ENCODE measurements around the gene MAP6.
"Not testable (repeated sequence)": the region's sequence is repeated elsewhere in the genome, so short reads cannot be mapped to it uniquely, and the experiment has no call there.

The MAP6 gene

GRCh38 chr11:75668451-75669297, at the start of gene MAP6:
Gene MAP6, minus strand, starts transcription at chr11:75669038. Its CDS starts 669 bp downstream, at chr11:75668369.
- DNase-seq: peak; percentile 73 to 96 (median 96)

GRCh38 chr11:75717608-75718418, 49.0 kb upstream of the MAP6 start, which contains the start of gene MOGAT2:
Gene MOGAT2, plus strand, starts transcription at chr11:75717838. Its CDS starts 51 bp downstream, at chr11:75717889.
- DNase-seq: no peak

- no peak for DNase-seq
Measured at GRCh38 chr11:75716659-75717058, 47.8 kb upstream of the MAP6 start.

GRCh38 chr11:75715688-75716087, 46.9 kb upstream of the MAP6 start:
- DNase-seq: no peak

GRCh38 chr11:75714211-75714610, 45.4 kb upstream of the MAP6 start:
- peak in 2 of 3 experiments; percentile 65 to 74 for DNase-seq

- peak; percentile 54 to 83 (median 66) for DNase-seq
Measured at GRCh38 chr11:75706260-75706729, 37.5 kb upstream of the MAP6 start.

- DNase-seq: no peak
Measured at GRCh38 chr11:75705541-75705940, 36.7 kb upstream of the MAP6 start.

GRCh38 chr11:75703695-75704237, 34.9 kb upstream of the MAP6 start:
- no peak for DNase-seq

- DNase-seq: no peak
Measured at GRCh38 chr11:75700940-75701339, 32.1 kb upstream of the MAP6 start.

- peak in 1 of 3 experiments; percentile 18 for DNase-seq
Measured at GRCh38 chr11:75697906-75698581, 29.2 kb upstream of the MAP6 start.

GRCh38 chr11:75691804-75692203, 23.0 kb upstream of the MAP6 start:
- no peak for DNase-seq

GRCh38 chr11:75689863-75690609, 21.2 kb upstream of the MAP6 start:
- DNase-seq: no peak

GRCh38 chr11:75683856-75684255, 15.0 kb upstream of the MAP6 start:
- DNase-seq: not testable (repeated sequence)

- DNase-seq: no peak
Measured at GRCh38 chr11:75679566-75679965, 10.7 kb upstream of the MAP6 start.

- DNase-seq: no peak
Measured at GRCh38 chr11:75678620-75679259, 9.9 kb upstream of the MAP6 start.

- DNase-seq: no peak
Measured at GRCh38 chr11:75677909-75678308, 9.1 kb upstream of the MAP6 start.

GRCh38 chr11:75677275-75677674, 8.4 kb upstream of the MAP6 start:
- no peak for DNase-seq

- DNase-seq: no peak
Measured at GRCh38 chr11:75673977-75674582, 5.2 kb upstream of the MAP6 start.

- DNase-seq: peak; percentile 79 to 97 (median 95)
Measured at GRCh38 chr11:75667831-75668450, 897 bp downstream of the MAP6 start.

- DNase-seq: peak; percentile 33 to 94 (median 82)
Measured at GRCh38 chr11:75667255-75667830, 1.5 kb downstream of the MAP6 start.

Data from NCI-H1417 (cell line).